Liver (tissue), 3 donors: Measurements from ENCODE around the gene C13orf42.

Experiments
- CTCF ChIP-seq: fragments of 150-350 bp; IDR thresholded peaks from 2 replicates; pipeline ENCODE4 v1.5.1; 2017; ENCODE audit warnings: improper control_type of control experiment, low read depth, low read length; ENCODE audit not compliant: missing input control
- HNF4G ChIP-seq: IDR thresholded peaks from 2 replicates; pipeline ENCODE4 v1.6.1; 2016; ENCODE audit warnings: antibody characterized with exemption
- JUND ChIP-seq, 2 donors: IDR thresholded peaks; 2 replicates each; pipeline ENCODE4 v1.6.1; 2016; ENCODE audit warnings: antibody characterized with exemption in 2 of 2
- REST ChIP-seq: IDR thresholded peaks from 2 replicates; pipeline ENCODE4 v1.6.1; 2016; ENCODE audit warnings: antibody characterized with exemption, mild to moderate bottlenecking
- SP1 ChIP-seq: IDR thresholded peaks from 2 replicates; pipeline ENCODE4 v1.6.1; 2018; ENCODE audit warnings: antibody characterized with exemption, mild to moderate bottlenecking
- ZBTB33 ChIP-seq: IDR thresholded peaks from 2 replicates; pipeline ENCODE4 v1.6.1; 2016; ENCODE audit warnings: antibody characterized with exemption
- donor health status: healthy.
- donor health status: healthy.

GRCh38 chr13:51033421-51034185 is 77.5 kb downstream of the C13orf42 start:
- TF ChIP-seq CTCF (no peak), HNF4G (no peak), JUND (IDR thresholded peaks at IDR 0.05) (no peak), ZBTB33 (no peak), REST (no peak), SP1 (no peak)
